GM18507 (cell line): Measurements from ENCODE around the gene ICAM1.
"Not testable (repeated sequence)": the region's sequence is repeated elsewhere in the genome, so short reads cannot be mapped to it uniquely, and the experiment has no call there.

ENCODE experiments used
- DNase-seq: peaks from one replicate; pipeline ENCODE4 v3.0.0; 2011; ENCODE audit warnings: low read depth; ENCODE audit not compliant: insufficient read length; ENCODE audit errors: extremely low spot score
- FAIRE-seq: peaks from 2 replicates; lab custom pipeline; 2011; peaks lifted over from hg19 to GRCh38; lab: Jason Lieb, UNC

Gene ICAM1, protein sequence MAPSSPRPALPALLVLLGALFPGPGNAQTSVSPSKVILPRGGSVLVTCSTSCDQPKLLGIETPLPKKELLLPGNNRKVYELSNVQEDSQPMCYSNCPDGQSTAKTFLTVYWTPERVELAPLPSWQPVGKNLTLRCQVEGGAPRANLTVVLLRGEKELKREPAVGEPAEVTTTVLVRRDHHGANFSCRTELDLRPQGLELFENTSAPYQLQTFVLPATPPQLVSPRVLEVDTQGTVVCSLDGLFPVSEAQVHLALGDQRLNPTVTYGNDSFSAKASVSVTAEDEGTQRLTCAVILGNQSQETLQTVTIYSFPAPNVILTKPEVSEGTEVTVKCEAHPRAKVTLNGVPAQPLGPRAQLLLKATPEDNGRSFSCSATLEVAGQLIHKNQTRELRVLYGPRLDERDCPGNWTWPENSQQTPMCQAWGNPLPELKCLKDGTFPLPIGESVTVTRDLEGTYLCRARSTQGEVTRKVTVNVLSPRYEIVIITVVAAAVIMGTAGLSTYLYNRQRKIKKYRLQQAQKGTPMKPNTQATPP

DNA sequence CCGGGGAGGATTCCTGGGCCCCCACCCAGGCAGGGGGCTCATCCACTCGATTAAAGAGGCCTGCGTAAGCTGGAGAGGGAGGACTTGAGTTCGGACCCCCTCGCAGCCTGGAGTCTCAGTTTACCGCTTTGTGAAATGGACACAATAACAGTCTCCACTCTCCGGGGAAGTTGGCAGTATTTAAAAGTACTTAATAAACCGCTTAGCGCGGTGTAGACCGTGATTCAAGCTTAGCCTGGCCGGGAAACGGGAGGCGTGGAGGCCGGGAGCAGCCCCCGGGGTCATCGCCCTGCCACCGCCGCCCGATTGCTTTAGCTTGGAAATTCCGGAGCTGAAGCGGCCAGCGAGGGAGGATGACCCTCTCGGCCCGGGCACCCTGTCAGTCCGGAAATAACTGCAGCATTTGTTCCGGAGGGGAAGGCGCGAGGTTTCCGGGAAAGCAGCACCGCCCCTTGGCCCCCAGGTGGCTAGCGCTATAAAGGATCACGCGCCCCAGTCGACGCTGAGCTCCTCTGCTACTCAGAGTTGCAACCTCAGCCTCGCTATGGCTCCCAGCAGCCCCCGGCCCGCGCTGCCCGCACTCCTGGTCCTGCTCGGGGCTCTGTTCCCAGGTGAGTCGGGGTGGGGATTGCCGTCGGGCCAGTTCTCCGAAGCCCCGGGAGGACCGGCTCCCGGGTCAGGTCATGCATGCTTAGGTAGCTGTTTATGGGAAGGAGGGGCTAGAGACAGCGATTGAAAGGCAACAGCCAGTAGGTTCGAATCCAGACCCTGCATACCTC, at the start of gene ICAM1:
TSS of gene ICAM1 (plus strand) at position 505 of the 779 bp plus-strand sequence. CDS start at position 545, 40 bp downstream.
- FAIRE-seq = peak; percentile 94
- no peak for DNase-seq

DNA sequence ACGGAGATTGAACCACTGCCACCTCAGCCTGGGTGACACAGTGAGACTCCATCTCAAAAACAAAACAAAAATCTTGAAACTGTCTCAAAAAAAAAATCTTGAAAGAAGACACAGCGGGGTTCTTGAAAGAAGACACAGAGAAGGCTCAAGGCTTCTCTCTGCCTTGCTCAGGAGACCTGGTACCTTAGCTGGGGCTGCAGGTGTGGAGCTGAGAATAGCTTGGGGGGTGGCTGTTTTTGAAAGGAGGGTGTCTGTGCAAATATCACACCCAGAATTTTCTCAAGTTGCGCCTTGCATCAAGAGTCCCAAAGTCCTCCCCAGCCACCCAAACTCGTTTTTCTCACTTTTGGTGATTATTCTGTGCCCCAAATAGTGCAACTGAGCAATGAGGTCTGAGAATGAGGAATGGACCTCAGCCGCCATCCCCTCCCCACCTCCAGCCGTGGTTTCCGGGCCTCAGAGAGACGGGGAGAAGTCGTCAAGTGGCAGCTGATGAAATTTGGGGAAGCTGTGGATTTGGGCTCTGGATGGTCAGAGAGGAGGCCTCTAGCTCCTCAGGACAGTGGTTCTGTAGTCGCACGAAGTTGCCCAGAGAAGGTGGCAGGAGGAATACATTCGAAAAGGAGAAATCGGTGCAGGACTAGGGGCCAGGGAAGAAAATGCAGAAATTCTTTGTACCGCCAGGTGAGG, 48.6 kb upstream of the ICAM1 start:
- FAIRE-seq (no peak), DNase-seq (no peak)

DNA sequence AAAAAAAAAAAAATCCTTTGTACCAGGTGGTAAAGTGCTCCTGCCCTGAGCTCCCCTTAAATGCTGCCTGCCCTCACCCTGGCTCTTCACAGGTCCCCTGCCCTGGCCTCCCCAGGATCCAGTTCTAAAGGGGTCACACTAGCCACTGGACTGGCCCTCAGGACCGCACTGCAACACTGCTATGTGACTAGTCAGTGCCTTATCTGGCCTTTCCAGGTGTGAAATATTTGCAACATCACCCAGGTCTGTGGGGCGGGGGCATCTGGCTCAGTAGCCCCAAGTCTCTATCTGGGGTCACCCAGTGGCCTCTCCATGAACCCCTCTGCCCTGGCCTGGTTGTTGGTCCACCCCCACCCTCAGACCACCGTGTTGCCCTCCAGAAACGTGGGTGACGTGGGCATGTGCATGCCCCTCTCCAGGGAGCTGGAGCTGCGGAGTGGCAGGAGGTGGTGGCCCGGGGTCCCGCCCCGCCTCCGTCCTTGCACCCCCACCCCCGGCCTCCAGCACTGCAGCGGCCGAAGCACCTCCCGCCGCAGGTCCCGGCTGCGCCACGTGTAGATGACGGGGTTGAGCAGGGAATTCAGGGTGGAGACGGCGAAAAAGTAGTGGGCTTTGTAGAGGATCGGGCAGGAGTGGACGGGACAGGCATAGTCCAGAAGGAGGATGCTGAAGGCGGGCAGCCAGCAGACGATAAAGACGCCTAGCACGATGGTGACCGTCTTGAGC, 47.3 kb upstream of the ICAM1 start:
- FAIRE-seq = no peak
- no peak for DNase-seq

DNA sequence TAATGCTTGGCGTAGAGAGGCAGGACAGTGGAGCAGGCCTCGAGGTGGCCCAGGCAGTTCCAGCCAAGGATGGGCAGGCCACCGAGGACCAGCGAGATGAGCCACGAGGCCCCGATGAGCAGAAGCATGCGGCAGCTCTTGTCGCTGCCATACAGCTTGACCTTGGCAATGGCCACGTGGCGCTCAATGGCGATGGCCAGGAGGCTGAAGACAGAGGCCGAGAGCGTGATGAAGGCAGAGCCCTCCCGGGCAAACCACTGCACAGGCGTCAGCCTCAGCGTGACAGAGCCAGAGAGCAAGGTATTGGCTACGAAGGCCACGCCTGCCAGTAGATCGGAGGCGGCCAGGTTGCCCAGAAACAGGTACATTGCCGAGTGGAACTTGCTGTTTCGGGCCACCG, 46.6 kb upstream of the ICAM1 start:
- DNase-seq (no peak), FAIRE-seq (no peak)

DNA sequence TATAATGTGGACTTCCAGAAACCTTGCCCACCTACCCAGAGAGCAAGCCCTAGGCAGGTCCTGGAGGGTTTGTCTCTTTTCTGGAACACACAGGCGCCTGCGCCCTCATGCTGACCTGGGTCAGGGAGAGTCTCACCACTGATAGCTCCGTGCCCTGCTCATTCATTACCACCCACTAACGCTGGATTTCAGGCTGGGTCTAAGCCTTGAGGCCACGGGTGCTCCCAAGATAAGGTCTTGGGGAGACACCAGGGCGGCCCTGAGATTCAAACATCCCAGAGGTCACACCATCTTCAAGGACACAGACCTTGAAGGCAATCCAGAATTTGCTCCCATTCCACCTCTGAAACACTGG, 44.9 kb upstream of the ICAM1 start:
- DNase-seq = no peak
- FAIRE-seq = no peak

DNA sequence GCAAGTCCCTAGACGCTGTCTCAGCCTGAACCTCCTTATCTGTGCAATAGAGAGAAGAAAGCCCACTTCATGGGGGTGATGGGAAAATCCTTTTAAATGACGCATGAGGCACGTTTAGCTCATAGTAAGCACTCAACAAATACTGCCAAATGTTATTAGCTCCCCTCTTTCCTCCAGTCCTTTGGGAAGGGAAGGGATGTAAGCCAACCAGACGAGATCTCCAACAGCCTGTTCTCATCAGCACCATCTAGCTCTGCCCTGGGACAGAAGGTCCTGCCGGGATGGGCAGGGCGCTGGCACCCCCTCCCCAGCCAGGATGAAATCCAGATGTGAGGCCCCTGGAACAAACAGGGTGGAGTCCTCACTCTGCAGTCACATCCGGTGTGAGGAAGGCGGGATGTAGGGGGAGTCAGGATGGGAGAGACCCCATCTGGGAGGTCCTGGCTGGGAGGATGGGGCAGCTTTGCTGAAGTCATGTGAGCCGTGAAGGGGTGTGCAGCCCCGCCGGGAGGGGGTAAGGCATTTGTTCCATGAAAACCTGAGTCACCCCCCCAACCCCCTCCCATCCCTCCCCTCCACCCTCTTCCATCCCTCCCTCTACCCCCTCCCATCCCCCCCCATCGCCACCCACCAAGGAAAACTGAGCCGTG, 44.4 kb upstream of the ICAM1 start:
- DNase-seq (no peak), FAIRE-seq (no peak)

DNA sequence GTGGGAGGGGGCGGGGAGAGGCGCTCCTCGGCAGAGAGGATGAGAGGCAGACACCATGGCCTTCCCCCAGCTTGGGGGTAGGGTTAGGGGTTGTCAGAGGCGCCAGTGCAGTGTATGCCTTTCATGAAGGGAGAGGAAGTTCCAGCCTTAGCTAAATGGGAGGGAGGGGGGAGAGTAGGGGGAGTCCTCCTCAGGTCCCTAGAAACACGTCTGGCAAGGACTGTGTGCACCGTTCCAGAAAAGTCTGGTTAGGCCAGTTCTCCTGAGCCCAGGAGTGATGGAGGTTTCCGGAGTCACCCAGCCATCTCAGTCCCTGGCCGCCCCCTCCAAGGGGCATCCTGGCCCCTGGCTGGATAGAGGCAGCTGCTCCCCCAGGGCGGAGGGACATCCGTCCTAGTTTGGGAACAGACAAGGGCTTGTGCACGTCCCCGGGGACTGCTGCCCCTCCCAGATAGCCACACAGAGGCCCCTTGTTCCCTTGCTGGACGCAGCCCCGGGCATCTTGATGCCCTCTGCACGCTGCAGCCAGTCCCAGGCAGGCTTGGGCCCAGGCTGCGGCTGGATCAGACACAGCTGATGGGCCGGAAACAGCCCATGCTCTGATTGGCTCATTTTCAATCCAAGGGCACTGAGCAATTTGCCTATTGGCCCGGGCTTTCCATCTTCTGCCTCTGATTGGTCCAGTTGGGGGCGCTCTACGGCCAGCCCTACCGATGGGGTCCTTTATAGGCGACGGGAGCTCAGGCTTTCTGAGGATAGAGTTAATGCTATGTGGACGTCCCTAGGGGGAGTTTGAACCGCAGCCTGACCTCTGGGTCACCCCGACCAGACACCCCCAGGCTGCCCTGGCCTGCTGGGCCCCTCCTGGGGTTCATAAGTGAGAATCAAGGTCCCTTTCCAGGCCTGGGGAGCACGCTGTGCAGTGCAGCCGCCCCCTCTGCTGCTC, 43.6 kb upstream of the ICAM1 start:
- DNase-seq = no peak
- FAIRE-seq = no peak

DNA sequence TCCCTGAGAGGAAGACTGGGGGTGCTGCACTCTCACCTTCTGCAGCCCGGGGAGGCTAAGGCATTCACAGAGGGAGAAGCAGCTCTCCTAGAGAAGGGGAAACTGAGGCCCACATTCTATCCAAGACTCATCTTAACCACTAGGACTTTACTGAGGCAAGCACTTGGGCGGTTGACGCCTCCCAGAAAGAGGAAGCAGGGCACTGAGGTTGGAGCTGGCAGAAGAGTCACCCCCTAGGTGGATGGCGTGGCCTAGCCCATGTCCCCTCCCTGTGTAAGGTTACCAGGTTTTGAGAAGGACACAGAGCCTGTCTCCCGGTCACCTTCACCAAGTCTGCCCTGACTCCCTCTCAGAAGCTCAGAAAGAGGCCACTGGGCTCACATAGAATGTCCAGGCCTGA, 42.5 kb upstream of the ICAM1 start:
- no peak for DNase-seq

DNA sequence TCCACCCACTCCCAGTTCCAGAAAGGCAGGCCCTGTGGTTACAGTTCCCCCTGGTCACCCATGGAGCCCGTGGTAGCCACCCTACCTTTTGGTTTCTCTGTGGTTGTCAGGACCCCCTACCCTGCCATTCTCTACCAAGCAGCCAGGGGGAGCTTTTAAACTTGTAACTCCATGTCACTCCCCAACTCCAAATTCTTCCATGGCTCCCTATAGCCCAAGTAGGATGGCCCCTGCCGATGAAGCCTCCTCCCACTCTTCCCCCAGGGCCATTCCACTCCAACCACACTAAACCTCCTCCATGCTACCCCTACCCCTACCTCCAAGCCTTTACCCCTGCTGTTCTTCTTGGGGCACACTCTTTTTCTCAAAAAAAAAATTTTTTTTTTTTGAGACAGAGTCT, 42.0 kb upstream of the ICAM1 start:
- FAIRE-seq (peak; percentile 91), DNase-seq (no peak)

More for the DNA sequence above, 42.5 kb upstream of the ICAM1 start:
- FAIRE-seq = peak; percentile 35

DNA sequence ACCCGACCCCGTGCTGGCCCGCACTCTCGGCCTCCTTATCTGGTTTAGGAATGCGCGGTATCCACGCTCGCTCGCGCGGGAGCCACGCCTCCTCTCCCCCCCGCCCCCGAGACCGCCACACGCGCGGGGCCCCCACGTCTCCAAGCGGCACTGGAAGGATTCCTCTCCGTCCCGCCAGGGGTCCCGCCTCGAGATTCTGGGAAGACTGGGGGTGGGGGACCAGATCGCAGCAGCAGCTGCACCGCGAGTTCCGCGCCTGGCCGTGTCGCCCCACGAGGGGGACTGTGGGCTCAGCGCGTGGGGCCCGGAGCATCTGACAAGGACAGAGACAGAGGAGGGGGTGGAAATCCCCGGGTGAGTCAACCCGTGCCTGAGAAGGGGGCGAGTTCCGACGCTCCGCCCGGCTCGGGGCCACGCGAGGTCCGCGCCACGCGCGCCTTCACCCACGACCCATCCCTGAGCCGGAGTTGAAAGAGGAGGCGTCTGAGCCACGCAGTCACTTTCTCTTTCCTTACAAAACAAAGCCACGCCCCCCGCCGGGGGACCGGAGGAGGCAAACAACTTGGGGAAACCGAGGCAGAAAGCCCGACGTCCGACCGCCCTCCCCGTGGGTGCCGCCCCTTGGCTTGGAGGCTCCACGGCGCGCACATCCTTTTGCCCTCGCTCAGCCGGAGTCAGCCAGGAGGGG, 40.6 kb upstream of the ICAM1 start:
- no peak for FAIRE-seq
- no peak for DNase-seq

DNA sequence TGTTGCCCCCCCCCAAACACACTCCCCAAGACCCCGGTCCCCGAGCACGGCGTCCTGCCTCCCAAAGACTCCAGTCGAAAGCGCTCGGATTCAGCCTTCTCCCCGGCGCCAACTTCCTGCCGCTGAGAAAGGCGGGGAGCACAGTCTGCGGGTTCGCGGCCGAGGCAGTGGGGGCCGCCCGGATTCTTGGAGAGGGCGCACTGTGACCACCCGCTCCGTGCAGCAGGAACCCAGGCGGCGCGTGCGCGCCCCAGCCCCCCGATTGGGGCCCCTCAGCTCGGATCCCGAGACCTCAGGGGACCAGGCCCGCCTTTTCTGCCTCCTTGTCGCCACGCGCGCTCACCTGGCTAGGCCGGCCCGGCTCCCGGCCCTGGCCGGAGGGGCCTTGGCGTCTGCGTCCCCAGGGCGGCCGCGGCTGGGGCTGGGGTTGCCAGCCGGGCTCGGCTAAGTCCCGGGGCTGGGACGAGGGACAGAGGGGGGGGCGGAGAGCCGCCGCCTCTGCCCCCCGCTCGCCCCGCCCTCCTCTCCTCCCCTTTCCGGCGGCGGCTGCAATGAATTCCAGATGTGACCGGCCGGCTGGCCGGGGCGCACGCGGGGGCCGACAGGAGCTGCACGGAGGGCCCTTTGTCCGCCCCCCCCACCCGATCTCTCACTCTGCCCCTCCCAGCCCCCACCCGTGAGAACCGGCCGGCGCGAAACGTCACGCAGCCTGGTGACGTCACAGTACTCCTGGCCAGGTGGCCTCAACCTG, 39.9 kb upstream of the ICAM1 start, which contains the start of gene S1PR2:
TSS of gene S1PR2 (minus strand) at position 471 of the 751 bp plus-strand sequence. CDS start 6,426 bp downstream, outside the sequence.
- FAIRE-seq (peak; percentile 80), DNase-seq (peak; percentile 68)

DNA sequence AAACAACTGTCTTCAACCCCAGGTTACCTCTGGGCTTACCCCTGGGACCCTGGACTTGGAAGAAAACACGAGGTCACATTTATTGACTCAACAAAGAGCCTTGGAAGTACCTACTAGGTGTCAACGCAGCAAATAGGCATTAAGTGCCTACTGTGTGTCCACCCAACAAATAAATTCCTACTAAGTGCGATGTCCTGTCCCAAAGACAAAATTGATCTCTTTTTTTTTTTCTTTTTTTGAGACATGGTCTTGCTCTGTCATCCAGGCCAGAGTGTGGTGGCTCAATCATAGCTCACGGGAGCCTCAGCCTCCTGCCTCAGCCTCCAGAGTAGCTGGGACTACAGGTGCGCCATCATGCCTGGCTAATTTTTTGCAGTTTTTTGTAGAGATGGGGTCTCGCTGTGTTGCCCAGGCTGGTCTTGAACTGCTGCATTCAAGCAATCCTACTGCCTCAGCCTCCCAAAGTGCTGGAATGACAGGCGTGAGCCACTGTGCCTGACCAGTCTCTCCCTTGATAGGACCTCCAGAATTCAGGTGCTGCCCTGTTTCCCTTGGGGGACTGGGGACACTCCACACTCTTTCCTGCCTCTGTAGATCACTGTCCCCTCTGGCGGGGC, 39.2 kb upstream of the ICAM1 start:
- no peak for DNase-seq
- peak; percentile 21 for FAIRE-seq

DNA sequence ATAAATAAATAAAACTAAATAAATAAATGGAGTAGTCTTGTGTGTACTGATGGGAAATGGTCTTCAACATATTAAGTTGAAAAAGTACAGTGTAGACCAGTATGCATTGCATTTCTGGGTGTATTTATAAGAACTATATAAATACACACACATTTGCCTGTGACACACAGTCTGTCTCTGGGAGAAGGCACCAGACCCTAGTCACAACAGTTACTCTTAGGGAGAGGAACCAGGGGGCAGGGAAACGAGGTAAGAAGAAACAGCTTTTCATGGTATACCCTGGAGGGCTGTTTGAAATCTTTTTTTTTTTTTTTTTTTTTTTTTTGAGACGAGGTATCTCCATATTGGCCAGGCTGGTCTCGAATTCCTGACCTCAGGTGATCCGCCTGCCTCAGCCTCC, 37.0 kb upstream of the ICAM1 start:
- FAIRE-seq (no peak), DNase-seq (no peak)

DNA sequence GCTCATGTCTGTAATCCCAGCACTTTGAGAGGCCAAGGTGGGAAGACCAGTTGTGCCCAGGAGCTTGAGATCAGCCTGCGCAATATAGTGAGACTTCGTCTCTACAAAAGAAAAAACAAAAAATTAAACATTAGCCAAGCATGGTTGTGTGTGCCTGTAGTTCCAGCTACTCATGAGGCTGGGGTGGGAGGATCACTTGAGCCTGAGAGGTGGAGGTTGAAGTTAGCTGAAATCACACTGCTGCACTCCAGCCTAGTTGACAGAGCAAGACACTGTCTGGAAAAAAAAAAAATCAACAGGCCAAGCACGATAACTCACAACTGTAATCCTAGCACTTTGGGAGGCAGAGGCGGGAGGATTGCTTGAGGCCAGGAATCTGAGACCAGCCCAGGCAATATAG, 35.9 kb upstream of the ICAM1 start:
- DNase-seq = no peak
- peak; percentile 80 for FAIRE-seq

DNA sequence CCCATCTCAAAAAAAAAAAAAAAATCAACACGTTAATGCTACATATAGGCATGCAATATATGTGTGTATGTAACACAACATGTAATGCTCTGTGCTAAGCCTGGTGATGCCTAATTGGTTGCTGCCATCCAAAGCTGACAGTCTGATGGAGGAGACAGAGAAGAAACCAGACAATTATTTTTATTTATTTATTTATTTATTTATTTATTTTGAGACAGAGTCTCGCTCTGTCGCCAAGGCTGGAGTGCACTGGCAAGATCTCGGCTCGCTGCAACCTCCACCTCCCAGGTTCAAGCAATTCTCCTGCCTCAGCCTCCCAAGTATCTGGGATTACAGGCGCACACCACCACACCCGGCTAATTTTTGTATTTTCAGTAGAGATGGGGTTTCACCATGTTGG, 35.5 kb upstream of the ICAM1 start:
- DNase-seq, FAIRE-seq: not testable (repeated sequence)

DNA sequence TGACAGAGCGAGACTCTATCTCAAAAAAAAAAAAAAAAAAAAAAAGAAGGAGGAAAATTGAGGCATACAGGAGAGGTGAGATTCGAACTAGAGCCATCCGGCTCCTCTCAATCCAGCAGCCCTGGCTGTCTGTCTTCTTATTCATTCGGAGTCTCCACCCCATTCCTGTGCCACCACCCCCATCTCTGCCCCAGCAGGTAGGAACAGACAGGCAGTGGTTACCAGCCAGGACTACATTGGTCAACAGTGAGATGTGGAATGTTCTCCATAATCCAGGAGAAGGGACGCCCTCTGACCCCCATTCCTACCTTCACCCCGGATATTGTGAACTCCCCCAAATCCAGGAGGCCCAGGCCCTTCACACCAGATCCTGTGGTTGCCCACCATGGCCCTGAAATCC, 33.2 kb upstream of the ICAM1 start:
- FAIRE-seq (no peak), DNase-seq (no peak)
